Upper lobe of left lung (tissue), 6 donors: Measurements from ENCODE around the gene FRMD5. TPM values are rescaled to one million over a fixed set of nuclear protein-coding genes. Genes with fewer than 3 reads are reported as not detected.

Source experiments
- ATAC-seq, 2 donors: fragments of 200-7000 bp; cut with Tn5 transposase; one replicate each; pipeline ENCODE4 v1.9.1; 2022; ENCODE audit warnings: mild to moderate bottlenecking in 2 of 2, moderate library complexity in 2 of 2; ENCODE audit not compliant: low FRiP score in 2 of 2
- DNase-seq, 2 donors: peaks; one replicate each; pipeline ENCODE4 v3.0.0-alpha.2; 2019 to 2020
- H3K27ac ChIP-seq, 4 donors: fragments of 200-600 bp; sonication (generic); one replicate each; pipeline ENCODE4 v1.5.1; 2016 to 2019
- H3K27me3 ChIP-seq, 4 donors: fragments of 200-600 bp; sonication (generic); one replicate each; pipeline ENCODE4 v1.5.1; 2017 to 2019
- H3K36me3 ChIP-seq, 4 donors: fragments of 200-600 bp; sonication (generic); one replicate each; pipeline ENCODE4 v1.5.1; 2016 to 2019
- H3K4me1 ChIP-seq, 4 donors: fragments of 200-600 bp; sonication (generic); one replicate each; pipeline ENCODE4 v1.5.1; 2018 to 2019
- H3K4me3 ChIP-seq, 4 donors: fragments of 200-600 bp; sonication (generic); one replicate each; pipeline ENCODE4 v1.5.1; 2017 to 2019; ENCODE audit warnings: mild to moderate bottlenecking in 2 of 4, moderate library complexity in 1 of 4
- H3K9me3 ChIP-seq, 4 donors: fragments of 200-600 bp; sonication (generic); one replicate each; pipeline ENCODE4 v1.5.1; 2018 to 2019
- CTCF ChIP-seq, 6 experiments: fragments of 450-650 bp in 4 of 6; fragments of 200-600 bp in 2 of 6; sonication (generic) in 2 of 6; IDR thresholded peaks; one replicate each; pipeline ENCODE4 v1.5.1; 2016 to 2019; ENCODE audit warnings: antibody characterized with exemption in 6 of 6
- EP300 ChIP-seq, 4 donors: sonication (generic); formaldehyde crosslinking; IDR thresholded peaks; one replicate each; pipeline ENCODE4 v1.5.1; 2017; ENCODE audit warnings: antibody characterized with exemption in 4 of 4, control low read depth in 2 of 4
- POLR2A ChIP-seq, 4 donors: fragments of 450-650 bp; IDR thresholded peaks; one replicate each; pipeline ENCODE4 v1.5.1; 2016 to 2017; ENCODE audit warnings: antibody characterized with exemption in 4 of 4, mild to moderate bottlenecking in 2 of 4
- POLR2AphosphoS5 ChIP-seq, 2 donors: sonication (generic); formaldehyde crosslinking; IDR thresholded peaks; one replicate each; pipeline ENCODE4 v1.5.1; 2017; ENCODE audit warnings: antibody characterized with exemption in 2 of 2
- WGBS, 2 donors: methylation state at CpG; one replicate each; pipeline ENCODE4 v1.1.5; 2017 to 2018; 5-methylcytosine and 5-hydroxymethylcytosine counted together
- total RNA-seq, 6 donors: library from RNA; depleted of rRNA in 4 of 6; stranded (reverse); fragments of >200 nt in 4 of 6; gene quantifications; one replicate each; pipeline versions ENCODE4 v1.1.0 to v1.2.1, GENCODE V29; 2016 to 2021
- donor health status: DM: no; HTN: no; CAD: no; lungs with moderate emphysema.
- donor health status: DM: no; HTN: yes; CAD: no; lungs with severe emphysema.

FRMD5 gene
- total RNA-seq, 6 donors from 2014 or later, result 0.15 to 1.3 (median 0.99) TPM; not detected in 2

GRCh38 chr15:44084770-44085169 lies 110.3 kb downstream of the FRMD5 start:
- no peak for ATAC-seq
- DNase-seq, result no peak
- 39 to 56% methylated on average over 2 of the region's 2 CpGs for WGBS, 2 donors
- Histone ChIP-seq H3K27ac (no peak overlapping the region), H3K27me3 (no peaks in the 10 kb centered on the region), H3K4me3 (no peak overlapping the region), H3K4me1 (no peaks in the 10 kb centered on the region), H3K9me3 (no peaks in the 10 kb centered on the region), H3K36me3 (no peaks in the 10 kb centered on the region)
- TF ChIP-seq EP300 (IDR thresholded peaks at IDR 0.05) (no peak), POLR2A (IDR thresholded peaks at IDR 0.05) (no peak), CTCF (IDR thresholded peaks at IDR 0.05) (no peak)

- ATAC-seq (no peak), DNase-seq (no peak)
- TF ChIP-seq POLR2AphosphoS5 (IDR thresholded peaks at IDR 0.05), result no peak
- TF ChIP-seq CTCF (IDR thresholded peaks at IDR 0.05), result no peak
- TF ChIP-seq EP300 (IDR thresholded peaks at IDR 0.05), result no peak
- TF ChIP-seq POLR2A (IDR thresholded peaks at IDR 0.05), result no peak
- Histone ChIP-seq H3K4me3 (no peak overlapping the region), H3K4me1 (no peaks in the 10 kb centered on the region), H3K27ac (no peak overlapping the region), H3K9me3 (no peaks in the 10 kb centered on the region), H3K27me3 (no peaks in the 10 kb centered on the region), H3K36me3 (no peaks in the 10 kb centered on the region)
- WGBS, 2 donors, result 75 to 90% methylated on average over 2 of the region's 2 CpGs
Measured at GRCh38 chr15:44084171-44084570, 110.9 kb downstream of the FRMD5 start.

GRCh38 chr15:44082558-44083157 lies 112.4 kb downstream of the FRMD5 start:
- H3K9me3 ChIP-seq, result no peaks in the 10 kb centered on the region
- H3K27ac ChIP-seq, result no peak overlapping the region
- no peaks in the 10 kb centered on the region for H3K4me1 ChIP-seq
- ATAC-seq (no peak), DNase-seq (no peak)
- 79 to 83% methylated on average over 1 of the region's 1 CpG for WGBS, 2 donors
- no peaks in the 10 kb centered on the region for H3K36me3 ChIP-seq
- H3K27me3 ChIP-seq, result no peaks in the 10 kb centered on the region
- no peak overlapping the region for H3K4me3 ChIP-seq
- TF ChIP-seq POLR2AphosphoS5 (IDR thresholded peaks at IDR 0.05) (no peak), EP300 (IDR thresholded peaks at IDR 0.05) (no peak), CTCF (IDR thresholded peaks at IDR 0.05) (no peak), POLR2A (IDR thresholded peaks at IDR 0.05) (no peak)

GRCh38 chr15:44081026-44082013 lies 113.8 kb downstream of the FRMD5 start:
- no peak for ATAC-seq
- WGBS, 2 donors, result 78 to 84% methylated on average over 5 of the region's 5 CpGs
- no peak overlapping the region for H3K27ac ChIP-seq
- no peak for DNase-seq
- H3K9me3 ChIP-seq, result no peaks in the 10 kb centered on the region
- H3K27me3 ChIP-seq, result no peaks in the 10 kb centered on the region
- no peak overlapping the region for H3K4me3 ChIP-seq
- no peaks in the 10 kb centered on the region for H3K4me1 ChIP-seq
- no peaks in the 10 kb centered on the region for H3K36me3 ChIP-seq
- TF ChIP-seq EP300 (IDR thresholded peaks at IDR 0.05) (no peak), CTCF (IDR thresholded peaks at IDR 0.05) (no peak), POLR2A (IDR thresholded peaks at IDR 0.05) (no peak), POLR2AphosphoS5 (IDR thresholded peaks at IDR 0.05) (no peak)
